OCI-LY7 (cell line): Measurements from ENCODE around the gene GOLGA8T. TPM values are rescaled to one million over a fixed set of nuclear protein-coding genes. Genes with fewer than 3 reads are reported as not detected.
"Not testable (repeated sequence)": the region's sequence is repeated elsewhere in the genome, so short reads cannot be mapped to it uniquely, and the experiment has no call there.

ENCODE experiments used
- BruUV-seq: library from RNA; stranded (reverse); fragments of 400-500 nt; replicated peaks from 2 replicates; lab custom pipeline; 2021; lab: Mats Ljungman, UMichigan
- CTCF ChIA-PET: fragments of 300-600 bp; sonication (Branson Sonifier 250); formaldehyde crosslinking; loops from one replicate; lab custom pipeline; 2022; ENCODE audit warnings: antibody characterized with exemption; ENCODE audit not compliant: unreplicated experiment; lab: Charles Lee
- POLR2A ChIA-PET: fragments of 300-600 bp; sonication (Branson Sonifier 250); formaldehyde crosslinking; loops from one replicate; lab custom pipeline; 2022; ENCODE audit warnings: antibody characterized with exemption; lab: Charles Lee
- DNase-seq: peaks from one replicate; pipeline ENCODE4 v3.0.0-alpha.2; 2015; ENCODE audit warnings: low spot score
- H2AFZ ChIP-seq: fragments of 200-600 bp; sonication (generic), shearing (Covaris generic); 2 replicates; pipeline ENCODE4 v1.6.1; 2014; ENCODE audit warnings: mild to moderate bottlenecking, antibody characterized with exemption, low read length, moderate library complexity
- H3K27ac ChIP-seq: fragments of 200-600 bp; sonication (generic); 2 replicates; pipeline ENCODE4 v1.5.1; 2014; ENCODE audit warnings: mixed run types, low read depth, mild to moderate bottlenecking, moderate library complexity, low read length, inconsistent platforms; ENCODE audit not compliant: poor library complexity, severe bottlenecking
- H3K36me3 ChIP-seq: fragments of 200-600 bp; sonication (generic); 2 replicates; pipeline ENCODE4 v1.6.1; 2014; ENCODE audit warnings: mild to moderate bottlenecking, antibody characterized with exemption, low read length, moderate library complexity, mixed read lengths; ENCODE audit not compliant: insufficient read depth
- H3K4me1 ChIP-seq: fragments of 200-600 bp; sonication (generic); 2 replicates; pipeline ENCODE4 v1.5.1; 2014; ENCODE audit warnings: mild to moderate bottlenecking, low read length; ENCODE audit not compliant: insufficient read depth, poor library complexity, severe bottlenecking
- H3K4me2 ChIP-seq: fragments of 200-600 bp; sonication (generic); 2 replicates; pipeline ENCODE4 v1.6.1; 2014; ENCODE audit warnings: mild to moderate bottlenecking, low read length
- H3K4me3 ChIP-seq: fragments of 200-600 bp; sonication (generic); 2 replicates; pipeline ENCODE4 v1.5.1; 2014; ENCODE audit warnings: mild to moderate bottlenecking, low read depth, low read length; ENCODE audit not compliant: poor library complexity, severe bottlenecking
- H3K79me2 ChIP-seq: fragments of 200-600 bp; sonication (generic); 2 replicates; pipeline ENCODE4 v1.6.1; 2016; ENCODE audit warnings: low read depth, mild to moderate bottlenecking, low read length, moderate library complexity, mixed read lengths; ENCODE audit not compliant: insufficient read depth
- H3K9me2 ChIP-seq: fragments of 200-600 bp; sonication (generic); 2 replicates; pipeline ENCODE4 v1.6.1; 2016; ENCODE audit warnings: mild to moderate bottlenecking, low read length, mixed read lengths; ENCODE audit not compliant: insufficient read depth
- H3K9me3 ChIP-seq: fragments of 200-600 bp; sonication (generic); 2 replicates; pipeline ENCODE4 v1.6.1; 2014; ENCODE audit warnings: mild to moderate bottlenecking, mixed run types, low read length, mixed read lengths
- H4K20me1 ChIP-seq: fragments of 200-600 bp; sonication (generic); 2 replicates; pipeline ENCODE4 v1.6.1; 2014; ENCODE audit warnings: mild to moderate bottlenecking, antibody characterized with exemption, low read length, moderate library complexity, mixed read lengths; ENCODE audit not compliant: insufficient read depth
- intact Hi-C: fragments of 100-400 bp; cut with micrococcal nuclease; formaldehyde crosslinking; loops from one replicate; pipeline ENCODE4 v1.10.0; 2022; ENCODE audit not compliant: unreplicated experiment
- small RNA-seq: library from RNA; depleted of rRNA; stranded (forward); fragments of <200 nt; gene quantifications from one replicate; pipeline ENCODE3, GENCODE V24; 2014
- total RNA-seq, 2 experiments: library from RNA; depleted of rRNA in 1 of 2; stranded (reverse); fragments of >200 nt in 1 of 2; shearing (Covaris generic) in 1 of 2; gene quantifications; 2 replicates each; pipeline ENCODE4 v1.2.3, GENCODE V29; 2014 to 2022

Gene GOLGA8T
- total RNA-seq, 2 experiments from 2014 or later = not detected

- CTCF ChIA-PET, H3K27ac ChIP-seq, intact Hi-C loops, H3K36me3 ChIP-seq, H3K4me3 ChIP-seq, H3K79me2 ChIP-seq, DNase-seq, H3K4me2 ChIP-seq, H4K20me1 ChIP-seq, POLR2A ChIA-PET, H3K9me2 ChIP-seq, H3K4me1 ChIP-seq, H2AFZ ChIP-seq, H3K9me3 ChIP-seq, BruUV-seq: not testable (repeated sequence)
Observed at GRCh38 chr15:30192119-30192745, 57.4 kb downstream of the GOLGA8T start.

DNA sequence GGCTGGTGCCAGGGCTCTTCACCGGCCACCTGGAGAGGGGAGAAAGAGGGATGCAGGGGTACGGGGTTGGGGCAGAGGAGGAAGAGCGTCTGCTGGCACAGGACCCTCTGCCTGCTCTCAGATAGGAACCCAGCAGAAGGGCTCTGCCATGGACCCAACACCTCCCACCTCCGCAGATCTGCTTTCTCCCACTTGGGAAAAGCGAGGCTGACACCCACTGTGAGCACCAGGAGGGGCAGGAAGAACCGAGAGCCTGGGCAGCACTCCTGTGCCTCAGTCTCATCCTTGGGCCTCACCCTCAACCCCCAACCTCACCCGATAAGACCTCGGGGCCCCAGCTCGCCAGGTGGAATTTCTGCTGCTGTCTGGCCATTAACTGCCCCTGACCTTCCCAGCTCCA, 58.0 kb downstream of the GOLGA8T start:
- BruUV-seq, POLR2A ChIA-PET, H3K27ac ChIP-seq, H3K36me3 ChIP-seq, H3K4me2 ChIP-seq, H4K20me1 ChIP-seq, H3K9me2 ChIP-seq, DNase-seq, intact Hi-C loops, H3K9me3 ChIP-seq, H3K4me1 ChIP-seq, H3K4me3 ChIP-seq, H2AFZ ChIP-seq, H3K79me2 ChIP-seq, CTCF ChIA-PET: not testable (repeated sequence)

Small RNA genes lying within 50 kb of the gene (small RNA-seq; reads per million reads assigned to genes)
- gene AC120045.2 (not detected), gene RF00096 (0.42 reads per million), gene RN7SL469P (not detected), gene RN7SL673P (not detected)

Other genes with a start within 250 kb of the GOLGA8T start
- gene GOLGA8J, start 52.1 kb upstream of the GOLGA8T start, total RNA-seq (2014; rRNA removed; shearing (Covaris generic)) = not detected in 2 replicates
- gene GOLGA8J, start 52.1 kb upstream of the GOLGA8T start, total RNA-seq (2022) = not detected in 2 replicates